ENCODE results near the gene SUSD3.

Gene SUSD3

DNA sequence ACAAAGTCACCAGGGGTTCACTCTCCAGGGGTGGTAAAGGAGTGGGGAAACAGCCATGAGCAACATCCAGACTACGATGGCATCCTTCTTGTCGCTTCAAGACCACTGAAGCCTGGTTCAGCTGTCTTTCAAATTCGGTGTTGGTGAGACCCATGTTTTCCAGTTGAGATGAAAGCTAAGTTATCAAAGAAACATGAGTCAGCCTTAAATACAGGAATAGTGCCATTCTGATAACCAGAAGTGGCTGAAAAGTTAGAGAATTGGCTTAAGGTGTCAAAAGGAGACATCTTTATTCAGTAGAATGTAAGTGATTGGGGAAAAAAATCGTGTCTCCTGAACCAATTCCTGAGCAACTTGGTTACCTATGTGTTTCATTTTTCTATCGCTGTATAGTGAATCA, 30.5 kb downstream of the SUSD3 start:
- Histone ChIP-seq H3K9me3 (ENCODE audit: insufficient read depth, low read length, severe bottlenecking) (no peaks in the 10 kb centered on the region), H3K9ac (ENCODE audit: low read depth, low read length) (no peak overlapping the region), H3K36me3 (ENCODE audit: insufficient read depth, low read length) (no peaks in the 10 kb centered on the region), H3K4me2 (ENCODE audit: insufficient read depth, low read length) (no peak overlapping the region), H3K79me2 (ENCODE audit: insufficient read depth, low read length) (no peaks in the 10 kb centered on the region), H2AFZ (ENCODE audit: low read depth, low read length) (no peak overlapping the region), H3K4me1 (ENCODE audit: insufficient read depth, low read length) (0 out of 2 replicates have a peak, but pooled peaks cover under 1% of the 10 kb centered on the region), H3K4me3 (ENCODE audit: low read depth in 1 of 2, low read length in 2 of 2) (no peak overlapping the region), H3K27ac (ENCODE audit: low read length) (no peak overlapping the region), H3K27me3 (ENCODE audit: insufficient read depth, low read length, poor library complexity) (no peaks in the 10 kb centered on the region), H4K20me1 (ENCODE audit: insufficient read depth, low read length) (no peaks in the 10 kb centered on the region)
- TF ChIP-seq EZH2 (IDR thresholded peaks at IDR 0.05; ENCODE audit: borderline replicate concordance, low read depth, low read length, severe bottlenecking): no peak
- no peak for TF ChIP-seq CTCF (IDR thresholded peaks at IDR 0.05; ENCODE audit: borderline replicate concordance, extremely low read depth, low read length, poor library complexity, severe bottlenecking)
- ATAC-seq (ENCODE audit: insufficient read depth, low read depth) (no peak), DNase-seq (no peak)

- Histone ChIP-seq H4K20me1 (ENCODE audit: insufficient read depth, low read length) (no peaks in the 10 kb centered on the region), H3K36me3 (ENCODE audit: insufficient read depth, low read length) (no peaks in the 10 kb centered on the region), H3K27me3 (ENCODE audit: insufficient read depth, low read length, poor library complexity) (no peaks in the 10 kb centered on the region), H3K4me3 (ENCODE audit: low read depth in 1 of 2, low read length in 2 of 2) (no peak overlapping the region), H3K79me2 (ENCODE audit: insufficient read depth, low read length) (no peaks in the 10 kb centered on the region), H3K4me2 (ENCODE audit: insufficient read depth, low read length) (no peak overlapping the region), H2AFZ (ENCODE audit: low read depth, low read length) (no peak overlapping the region), H3K27ac (ENCODE audit: low read length) (no peak overlapping the region), H3K9me3 (ENCODE audit: insufficient read depth, low read length, severe bottlenecking) (no peaks in the 10 kb centered on the region), H3K9ac (ENCODE audit: low read depth, low read length) (no peak overlapping the region), H3K4me1 (ENCODE audit: insufficient read depth, low read length) (peaks cover 3% of the 10 kb centered on the region)
- ATAC-seq (ENCODE audit: insufficient read depth, low read depth) (no peak), DNase-seq (no peak)
- no peak for TF ChIP-seq EZH2 (IDR thresholded peaks at IDR 0.05; ENCODE audit: borderline replicate concordance, low read depth, low read length, severe bottlenecking)
- no peak for TF ChIP-seq CTCF (IDR thresholded peaks at IDR 0.05; ENCODE audit: borderline replicate concordance, extremely low read depth, low read length, poor library complexity, severe bottlenecking)
Measured at GRCh38 chr9:93089481-93089991, 31.0 kb downstream of the SUSD3 start.

DNA sequence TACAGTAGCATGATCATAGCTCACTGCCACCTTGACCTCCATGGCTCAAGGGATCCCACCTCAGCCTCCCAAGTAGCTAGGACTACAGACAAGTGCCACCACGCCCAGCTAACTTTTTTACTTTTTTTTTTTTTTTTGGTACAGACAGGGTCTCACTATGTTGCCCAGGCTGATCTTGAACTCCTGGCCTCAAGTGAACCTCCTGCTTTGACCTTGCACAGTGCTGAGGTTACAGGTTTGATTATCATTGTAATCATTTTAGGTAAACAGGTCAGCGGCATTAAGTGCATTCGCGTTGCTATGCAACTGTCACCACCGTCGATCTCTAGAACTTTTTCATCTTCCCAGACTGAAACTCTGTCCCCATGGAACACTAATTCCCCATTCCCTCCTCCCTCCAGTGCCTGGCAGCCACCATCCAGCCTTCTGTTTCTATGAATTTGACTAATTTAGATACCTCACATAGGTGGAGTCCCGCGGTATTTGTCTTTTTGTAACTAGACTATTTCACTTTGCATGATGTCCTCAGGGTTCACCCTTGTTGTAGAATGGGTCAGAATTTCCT, 31.7 kb downstream of the SUSD3 start:
- Histone ChIP-seq H3K4me2 (ENCODE audit: insufficient read depth, low read length) (no peak overlapping the region), H3K9me3 (ENCODE audit: insufficient read depth, low read length, severe bottlenecking) (no peaks in the 10 kb centered on the region), H3K4me1 (ENCODE audit: insufficient read depth, low read length) (peaks cover 10% of the 10 kb centered on the region), H3K4me3 (ENCODE audit: low read depth in 1 of 2, low read length in 2 of 2) (no peak overlapping the region), H3K27ac (ENCODE audit: low read length) (no peak overlapping the region), H4K20me1 (ENCODE audit: insufficient read depth, low read length) (no peaks in the 10 kb centered on the region), H3K27me3 (ENCODE audit: insufficient read depth, low read length, poor library complexity) (no peaks in the 10 kb centered on the region), H3K36me3 (ENCODE audit: insufficient read depth, low read length) (no peaks in the 10 kb centered on the region), H3K9ac (ENCODE audit: low read depth, low read length) (no peak overlapping the region), H2AFZ (ENCODE audit: low read depth, low read length) (no peak overlapping the region), H3K79me2 (ENCODE audit: insufficient read depth, low read length) (no peaks in the 10 kb centered on the region)
- TF ChIP-seq CTCF (IDR thresholded peaks at IDR 0.05; ENCODE audit: borderline replicate concordance, extremely low read depth, low read length, poor library complexity, severe bottlenecking): no peak
- DNase-seq (no peak), ATAC-seq (ENCODE audit: insufficient read depth, low read depth) (no peak)
